SU-DHL-6 (cell line): Measurements from ENCODE around the gene UBE2D2.

Experiments used
- H2AFZ ChIP-seq: fragments of 200-600 bp; sonication (generic); 2 replicates; pipeline ENCODE4 v1.6.1; 2014; ENCODE audit warnings: low read depth, mild to moderate bottlenecking, moderate library complexity, mixed read lengths, antibody characterized with exemption, low read length; ENCODE audit not compliant: severe bottlenecking
- H3F3A ChIP-seq: fragments of 200-600 bp; shearing (Covaris generic); 2 replicates; pipeline ENCODE4 v1.6.0; 2016; ENCODE audit warnings: antibody characterized with exemption, mild to moderate bottlenecking; ENCODE audit not compliant: insufficient read depth
- H3K27ac ChIP-seq: fragments of 200-600 bp; sonication (generic); 2 replicates; pipeline ENCODE4 v1.5.1; 2016; ENCODE audit warnings: low read depth, mild to moderate bottlenecking, low read length, moderate library complexity, mixed read lengths
- H3K27me3 ChIP-seq: fragments of 200-600 bp; sonication (generic), shearing (Covaris generic); 2 replicates; pipeline ENCODE4 v1.6.0; 2014; ENCODE audit warnings: mild to moderate bottlenecking, low read length
- H3K36me3 ChIP-seq: fragments of 200-600 bp; sonication (generic); 2 replicates; pipeline ENCODE4 v1.6.1; 2014; ENCODE audit warnings: mild to moderate bottlenecking, low read length, mixed read lengths
- H3K4me2 ChIP-seq: fragments of 300-600, 200-600 bp; shearing (Covaris generic), sonication (generic); 2 replicates; pipeline ENCODE4 v1.6.0; 2014; ENCODE audit warnings: low read length, low read depth, mild to moderate bottlenecking; ENCODE audit not compliant: poor library complexity, severe bottlenecking
- H3K4me3 ChIP-seq: fragments of 200-600 bp; sonication (generic); 2 replicates; pipeline ENCODE4 v1.5.1; 2014; ENCODE audit warnings: antibody characterized with exemption, low read length, mild to moderate bottlenecking, mixed read lengths; ENCODE audit not compliant: insufficient read depth, poor library complexity, severe bottlenecking
- H3K79me2 ChIP-seq: fragments of 200-600 bp; sonication (generic); 2 replicates; pipeline ENCODE4 v1.6.1; 2014; ENCODE audit warnings: mild to moderate bottlenecking, low read length, moderate library complexity; ENCODE audit not compliant: insufficient read depth
- H3K9ac ChIP-seq: fragments of 200-600 bp; sonication (generic); 2 replicates; pipeline ENCODE4 v1.7.0; 2014; ENCODE audit warnings: mild to moderate bottlenecking, low read length
- H3K9me2 ChIP-seq: fragments of 200-600 bp; sonication (generic); replicated peaks from 2 replicates; pipeline ENCODE4 v1.6.1; 2014; ENCODE audit warnings: low read length; ENCODE audit not compliant: insufficient read depth
- H3K9me3 ChIP-seq: fragments of 200-600 bp; sonication (generic); 2 replicates; pipeline ENCODE4 v1.6.1; 2014; ENCODE audit warnings: low read length, mixed read lengths; ENCODE audit not compliant: insufficient read depth
- H4K20me1 ChIP-seq: fragments of 200-600 bp; sonication (generic); 2 replicates; pipeline ENCODE4 v1.6.1; 2014; ENCODE audit warnings: low read depth, mild to moderate bottlenecking, antibody characterized with exemption, low read length, moderate library complexity, mixed read lengths
- CTCF ChIP-seq: fragments of 200-600 bp; sonication (generic); IDR thresholded peaks from one replicate; pipeline ENCODE4 v1.5.1; 2017; ENCODE audit warnings: antibody characterized with exemption, mild to moderate bottlenecking, low read length, moderate library complexity; ENCODE audit not compliant: insufficient read depth, poor library complexity, severe bottlenecking
- EZH2phosphoT487 ChIP-seq: fragments of 200-600 bp; sonication (generic), shearing (Covaris generic); conservative IDR thresholded peaks from 2 replicates; pipeline ENCODE4 v1.6.1; 2018; ENCODE audit warnings: mild to moderate bottlenecking, antibody characterized with exemption, low read length, moderate library complexity, mixed read lengths

Gene UBE2D2

GRCh38 chr5:139646912-139647505 lies 85.9 kb downstream of the UBE2D2 start:
- peaks cover 38% of the 10 kb centered on the region for H3K79me2 ChIP-seq
- H3K27me3 ChIP-seq, result no peaks in the 10 kb centered on the region
- H3K9me2 ChIP-seq, result no peaks in the 10 kb centered on the region
- no peaks in the 10 kb centered on the region for H3K36me3 ChIP-seq
- no peak overlapping the region for H3K27ac ChIP-seq
- TF ChIP-seq EZH2phosphoT487 (no peak), CTCF (no peak)
- no peaks in the 10 kb centered on the region for H3K9me3 ChIP-seq
- H3K4me3 ChIP-seq, result no peak overlapping the region
- no peak overlapping the region for H2AFZ ChIP-seq
- H3F3A ChIP-seq, result peaks cover 9% of the 10 kb centered on the region
- H3K4me2 ChIP-seq, result no peak overlapping the region
- H3K9ac ChIP-seq, result no peak overlapping the region
- no peaks in the 10 kb centered on the region for H4K20me1 ChIP-seq

GRCh38 chr5:139647506-139648204 lies 86.5 kb downstream of the UBE2D2 start:
- TF ChIP-seq EZH2phosphoT487 (no peak), CTCF (no peak)
- Histone ChIP-seq H3K9me3 (no peaks in the 10 kb centered on the region), H3K27ac (peak overlapping the region; percentile 93; the same call in 1 of the 2 replicates), H4K20me1 (peaks cover 5% of the 10 kb centered on the region; the same call in 1 of the 2 replicates), H2AFZ (peak overlapping the region; percentile 35), H3K9ac (peak overlapping the region; percentile 83), H3K4me3 (peak overlapping the region; percentile 75), H3K36me3 (no peaks in the 10 kb centered on the region), H3K4me2 (peak overlapping the region; percentile 69), H3K79me2 (peaks cover 44% of the 10 kb centered on the region), H3F3A (peaks cover 15% of the 10 kb centered on the region), H3K9me2 (no peaks in the 10 kb centered on the region), H3K27me3 (no peaks in the 10 kb centered on the region)

GRCh38 chr5:139648205-139649081 lies 87.3 kb downstream of the UBE2D2 start, which contains the start of gene CXXC5:
TSS of gene CXXC5 (plus strand) at chr5:139648349. CDS start at chr5:139680524, 32,175 bp downstream.
- TF ChIP-seq CTCF (no peak), EZH2phosphoT487 (no peak)
- no peaks in the 10 kb centered on the region for H3K27me3 ChIP-seq
- H3K79me2 ChIP-seq, result peaks cover 52% of the 10 kb centered on the region
- H3K27ac ChIP-seq, result peak within 1 kb of the TSS; percentile 93
- H3K9ac ChIP-seq, result peak within 1 kb of the TSS; percentile 83
- H3K36me3 ChIP-seq, result no peaks in the 10 kb centered on the region
- peak within 1 kb of the TSS; percentile 35 for H2AFZ ChIP-seq
- peak within 1 kb of the TSS; percentile 75 for H3K4me3 ChIP-seq
- peaks cover 16% of the 10 kb centered on the region for H3F3A ChIP-seq
- H3K4me2 ChIP-seq, result peak within 1 kb of the TSS; percentile 88
- H4K20me1 ChIP-seq, result peaks cover 5% of the 10 kb centered on the region; the same call in 1 of the 2 replicates
- no peaks in the 10 kb centered on the region for H3K9me3 ChIP-seq
- no peaks in the 10 kb centered on the region for H3K9me2 ChIP-seq
